Left forelimb (tissue), 1 donor: Measurements from ENCODE around the gene CCDC192.
"Not testable (repeated sequence)": the region's sequence is repeated elsewhere in the genome, so short reads cannot be mapped to it uniquely, and the experiment has no call there.

Experiments used
- DNase-seq: peaks from one replicate; pipeline ENCODE4 v3.0.0-alpha.2; 2018; ENCODE audit warnings: low spot score

CCDC192 gene

GRCh38 chr5:127766676-127767335 lies 63.6 kb downstream of the CCDC192 start:
- no peak for DNase-seq

DNA sequence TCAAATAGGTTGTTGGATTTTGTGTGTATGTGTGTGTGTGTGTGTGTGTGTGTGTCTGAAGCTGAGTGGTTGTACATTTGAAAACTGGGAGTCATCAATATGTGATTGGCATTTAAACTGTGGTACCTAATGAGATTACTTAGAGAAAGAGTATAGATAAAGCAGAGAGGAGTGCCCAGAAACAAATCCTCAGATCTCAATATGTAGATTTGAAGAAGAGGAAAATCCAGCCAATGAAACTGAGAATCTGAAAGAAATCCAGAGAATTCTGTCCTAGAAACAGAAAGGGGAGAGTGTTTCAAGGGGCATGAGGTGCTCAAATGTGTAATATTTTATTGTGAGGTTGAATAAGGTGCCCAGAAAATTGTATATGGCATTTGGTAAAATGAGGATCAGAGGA lies 66.2 kb downstream of the CCDC192 start:
- DNase-seq: no peak

DNA sequence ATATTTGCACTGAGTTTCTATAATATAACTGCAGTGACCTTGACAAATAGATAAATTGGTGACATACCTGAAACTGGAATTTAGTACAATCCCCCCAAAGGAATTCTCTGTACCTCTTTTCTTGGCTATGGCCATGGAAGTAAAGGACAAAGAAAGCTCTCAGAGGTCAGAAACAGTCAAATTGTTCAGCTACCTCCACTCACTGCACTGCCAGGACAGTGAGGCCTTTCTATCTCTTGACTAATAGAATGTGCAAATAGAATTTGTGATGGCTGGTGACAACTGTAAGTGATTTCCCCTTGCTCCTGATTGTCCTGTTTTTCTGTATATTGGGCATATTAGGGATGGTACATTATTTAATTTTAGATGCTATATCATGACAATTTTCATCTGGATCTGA lies 67.1 kb downstream of the CCDC192 start:
- DNase-seq: no peak

DNA sequence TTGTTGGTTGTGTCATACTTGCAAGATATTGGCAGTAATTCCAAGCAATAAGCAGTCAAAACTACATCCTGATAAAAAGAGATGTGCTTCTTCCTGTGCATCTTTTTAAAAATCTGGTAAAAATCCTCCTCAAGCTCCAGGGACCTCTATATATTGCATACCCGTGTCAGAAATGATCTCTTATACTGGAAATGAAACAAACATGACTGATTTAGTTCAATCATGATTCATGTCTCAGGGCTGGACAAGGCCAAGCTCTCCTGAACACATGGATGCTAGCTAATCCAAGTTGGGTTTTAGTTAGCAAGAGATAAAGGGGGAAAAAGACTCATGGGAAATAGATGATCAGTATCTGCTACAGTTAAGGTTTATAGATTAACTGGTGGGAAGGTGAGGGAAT lies 69.3 kb downstream of the CCDC192 start:
- DNase-seq: no peak

DNA sequence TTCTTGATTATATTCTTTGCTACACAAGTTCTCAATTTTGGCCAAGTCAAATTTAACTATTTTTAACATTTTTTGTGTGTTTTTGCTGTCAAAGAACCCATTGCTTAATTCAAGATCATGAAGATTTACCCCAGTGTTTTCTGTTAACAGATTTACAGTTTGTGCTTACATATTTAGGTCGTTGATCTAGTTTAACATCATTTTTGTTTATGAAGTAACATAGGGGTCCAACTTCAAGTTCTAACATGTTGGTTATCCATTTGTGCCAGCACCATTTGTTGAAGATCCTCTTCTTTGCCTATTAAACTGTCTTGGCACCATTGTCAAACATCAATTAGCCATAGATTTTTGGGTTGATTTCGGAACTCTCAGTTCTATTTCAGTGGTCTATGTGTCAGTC lies 71.0 kb downstream of the CCDC192 start:
- DNase-seq: no peak

DNA sequence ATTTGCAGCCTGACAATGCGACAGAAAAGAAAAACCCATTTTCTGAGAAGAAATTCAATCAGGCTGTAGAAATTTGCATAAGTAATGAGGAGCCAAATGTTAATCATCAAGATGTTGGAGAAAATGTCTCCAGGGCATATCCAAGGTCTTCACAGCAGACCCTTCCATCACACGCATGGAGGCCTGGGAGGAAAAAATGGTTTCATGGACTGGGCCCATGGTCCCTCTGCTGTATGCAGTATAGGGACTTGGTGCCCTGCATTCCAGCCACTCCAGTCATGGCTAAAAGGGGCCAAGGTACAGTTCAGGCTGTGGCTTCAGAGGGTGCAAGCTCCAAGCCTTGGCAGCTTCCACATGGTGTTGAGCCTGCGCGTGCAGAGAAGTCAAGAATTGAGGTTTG lies 73.3 kb downstream of the CCDC192 start:
- DNase-seq: no peak

- no peak for DNase-seq
These were observed 74.8 kb downstream of the CCDC192 start for GRCh38 chr5:127777957-127778356.

GRCh38 chr5:127782450-127782849 lies 79.3 kb downstream of the CCDC192 start:
- not testable (repeated sequence) for DNase-seq

DNA sequence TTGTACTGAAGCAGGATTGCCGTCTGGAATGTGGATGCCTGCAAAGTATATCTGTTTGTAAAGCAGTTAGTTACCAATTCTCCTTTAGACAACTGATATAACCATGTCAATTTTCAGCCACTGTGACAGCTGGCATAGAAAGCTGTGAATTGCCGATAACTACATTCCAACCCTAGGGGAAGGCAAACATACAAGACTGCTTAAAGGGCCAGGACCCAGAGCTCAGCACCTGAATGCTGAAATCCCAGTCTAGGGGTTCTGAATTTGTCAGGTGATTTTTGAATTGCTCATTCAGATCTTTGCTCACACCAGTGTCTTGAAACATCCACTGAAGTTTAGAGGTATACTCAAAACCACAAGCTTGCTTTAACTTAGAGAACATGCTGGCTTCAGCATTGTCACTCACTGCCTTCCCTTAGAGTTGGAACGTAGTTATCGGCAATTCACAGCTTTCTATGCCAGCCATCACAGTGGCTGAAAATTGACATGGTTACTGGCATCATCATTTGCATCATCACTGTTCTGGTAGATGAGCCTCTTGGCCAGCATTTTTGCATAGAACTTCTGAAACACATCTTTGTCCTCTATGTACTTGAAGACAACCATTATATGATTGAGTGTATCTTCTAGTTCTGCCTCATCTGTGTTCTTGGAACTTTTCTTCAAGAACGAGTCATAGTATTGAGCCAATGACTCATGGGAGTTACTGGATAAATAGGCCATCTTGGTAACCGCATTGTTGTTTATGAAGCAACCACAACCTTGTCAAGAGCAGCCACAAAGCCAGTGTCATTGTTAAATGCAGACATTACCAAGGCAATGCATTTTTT lies 82.1 kb downstream of the CCDC192 start:
- DNase-seq: no peak

- no peak for DNase-seq
These were observed 88.2 kb downstream of the CCDC192 start for GRCh38 chr5:127791439-127791838.

GRCh38 chr5:127791908-127792307 lies 88.7 kb downstream of the CCDC192 start:
- not testable (repeated sequence) for DNase-seq

- no peak for DNase-seq
These were observed 89.9 kb downstream of the CCDC192 start for GRCh38 chr5:127793052-127793451.

DNA sequence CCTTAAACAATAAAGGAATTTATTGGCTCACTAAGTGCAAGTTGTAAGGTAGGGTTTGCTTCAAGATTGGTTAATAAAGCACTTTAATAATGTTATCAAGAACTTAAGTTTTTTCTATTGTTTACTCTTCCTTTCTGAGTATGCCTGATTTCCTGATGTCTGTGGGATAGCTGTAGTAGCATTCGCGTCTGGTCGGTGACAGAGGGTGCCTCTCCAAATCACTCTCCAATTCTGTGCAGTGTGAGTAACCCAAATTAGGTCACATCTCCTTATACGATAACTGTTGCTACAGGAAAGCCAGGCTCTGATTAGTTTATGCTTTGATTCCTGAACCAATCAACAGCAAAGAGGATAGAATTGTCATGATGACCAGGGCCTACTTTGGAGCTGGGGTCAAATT lies 90.7 kb downstream of the CCDC192 start:
- no peak for DNase-seq

DNA sequence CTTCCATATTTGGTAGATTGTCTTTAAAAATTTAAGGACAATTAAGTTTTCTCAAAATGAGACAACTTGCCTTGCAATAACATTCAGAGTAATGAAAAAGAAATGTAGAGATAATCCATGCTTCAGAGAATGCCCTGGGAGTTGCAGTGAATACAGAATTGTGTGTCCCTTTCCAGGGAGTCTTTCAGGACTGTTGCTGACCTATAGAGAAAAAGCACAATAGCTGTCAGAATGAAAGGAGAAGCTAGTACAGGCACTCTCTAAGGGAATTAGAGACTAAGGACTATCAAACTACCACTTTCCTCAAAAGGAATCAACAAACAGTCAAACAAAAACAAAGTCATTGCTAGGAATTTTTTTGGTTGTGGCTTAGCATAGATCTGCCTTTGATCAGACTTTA lies 93.0 kb downstream of the CCDC192 start:
- DNase-seq: no peak

- no peak for DNase-seq
These were observed 96.2 kb downstream of the CCDC192 start for GRCh38 chr5:127799293-127799905.

GRCh38 chr5:127801751-127802476 lies 98.7 kb downstream of the CCDC192 start:
- no peak for DNase-seq

DNA sequence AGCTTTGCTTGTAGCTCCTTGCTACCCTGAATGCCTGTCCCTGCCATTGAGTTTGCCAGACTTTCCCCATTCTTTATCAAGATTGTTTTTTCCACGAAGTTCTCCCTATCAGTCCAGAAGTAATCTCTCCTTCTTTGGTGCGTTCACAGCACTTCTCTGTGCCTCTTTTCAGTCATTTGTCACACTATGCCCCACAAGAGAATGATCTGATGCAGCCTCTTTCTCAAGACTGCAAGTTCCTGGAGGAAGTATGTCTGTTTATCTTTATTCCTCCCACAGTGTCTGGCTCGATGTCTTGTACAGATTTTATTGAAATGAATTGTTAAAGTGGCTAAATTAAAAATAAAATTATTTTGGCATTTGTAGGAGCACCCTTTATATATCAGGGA lies 99.3 kb downstream of the CCDC192 start:
- no peak for DNase-seq

DNA sequence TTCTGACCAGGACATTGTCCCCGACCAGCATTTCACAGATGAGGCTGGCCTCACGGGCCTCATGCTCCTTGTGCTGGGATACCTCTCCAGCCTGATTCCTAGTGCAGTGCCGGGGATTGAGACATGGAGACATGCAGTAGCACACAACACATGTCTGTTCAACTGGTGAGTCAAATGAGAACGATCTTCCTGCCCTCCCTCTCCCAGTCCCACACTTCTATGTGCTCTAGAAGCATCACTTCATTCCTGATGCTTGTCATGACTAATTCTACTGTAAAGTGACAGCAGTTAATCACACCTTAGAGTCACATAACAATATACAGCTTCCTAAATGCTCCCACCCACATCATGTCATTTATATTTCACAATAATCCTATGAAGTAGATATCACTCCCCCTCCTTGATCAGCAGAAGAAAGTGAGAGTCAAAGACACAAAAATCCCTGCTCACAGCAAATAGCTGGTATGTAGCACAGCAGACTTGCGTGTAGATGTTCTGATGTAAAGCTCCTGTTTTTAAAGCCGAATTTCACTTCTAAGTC lies 101.8 kb downstream of the CCDC192 start:
- no peak for DNase-seq

DNA sequence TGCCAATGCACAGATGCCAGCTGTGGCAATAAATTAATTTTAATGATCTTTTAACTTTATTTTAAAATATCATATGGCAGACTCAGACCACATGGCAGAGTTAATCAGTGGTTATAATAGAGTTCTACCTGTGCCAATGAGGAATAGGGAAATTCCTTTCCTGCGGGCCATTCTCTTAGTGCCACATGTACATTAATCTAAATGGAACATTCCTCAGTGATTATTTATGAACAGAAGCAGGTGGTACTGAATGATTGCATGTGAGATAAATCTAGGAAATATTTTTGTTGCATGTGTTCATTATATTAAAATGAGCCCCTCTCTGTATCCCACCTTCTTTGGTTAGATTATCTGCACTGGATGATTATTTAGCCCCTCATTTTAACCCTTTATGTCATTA lies 102.3 kb downstream of the CCDC192 start:
- DNase-seq: no peak

- DNase-seq: no peak
These were observed 103.6 kb downstream of the CCDC192 start for GRCh38 chr5:127806776-127807175.

DNA sequence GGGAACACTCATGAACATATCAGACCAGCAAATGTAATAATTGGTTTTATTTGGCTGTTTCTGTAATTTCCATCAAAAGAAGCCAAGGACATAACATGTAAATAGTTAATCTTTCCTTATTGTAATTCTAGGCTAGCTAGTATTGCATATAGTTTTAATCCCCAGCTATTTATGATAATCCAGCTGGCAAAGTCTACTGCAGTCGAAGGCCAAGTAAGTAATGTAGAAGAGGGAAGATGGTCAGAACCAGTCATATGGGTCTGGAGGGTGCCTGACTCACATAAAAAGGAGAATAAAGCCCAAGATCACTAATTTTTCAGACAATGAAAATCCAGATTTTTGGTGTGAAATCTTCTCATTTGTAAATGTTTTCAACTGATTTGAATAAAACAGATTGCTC lies 106.3 kb downstream of the CCDC192 start:
- no peak for DNase-seq

DNA sequence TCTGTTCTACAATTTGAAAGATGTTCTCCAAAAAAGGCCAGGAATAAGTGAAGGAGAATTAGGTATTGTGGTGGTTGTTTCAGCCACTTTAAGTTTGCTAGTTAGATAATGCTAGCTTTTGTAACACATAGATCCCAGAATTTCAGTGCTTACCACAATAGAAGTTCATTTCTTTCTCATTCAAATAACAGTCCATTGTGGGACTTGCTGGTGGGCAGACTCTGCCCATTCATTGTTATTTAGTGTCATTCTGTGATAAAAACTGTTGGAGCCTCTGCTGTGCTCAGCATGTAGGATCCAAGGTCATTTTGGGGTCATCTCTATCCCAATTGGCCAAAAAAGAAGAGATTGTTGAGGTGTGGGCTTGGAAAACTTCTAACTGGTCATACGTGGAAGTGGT lies 106.8 kb downstream of the CCDC192 start:
- no peak for DNase-seq
